Measurements from ENCODE around the gene ASB2.

DNA sequence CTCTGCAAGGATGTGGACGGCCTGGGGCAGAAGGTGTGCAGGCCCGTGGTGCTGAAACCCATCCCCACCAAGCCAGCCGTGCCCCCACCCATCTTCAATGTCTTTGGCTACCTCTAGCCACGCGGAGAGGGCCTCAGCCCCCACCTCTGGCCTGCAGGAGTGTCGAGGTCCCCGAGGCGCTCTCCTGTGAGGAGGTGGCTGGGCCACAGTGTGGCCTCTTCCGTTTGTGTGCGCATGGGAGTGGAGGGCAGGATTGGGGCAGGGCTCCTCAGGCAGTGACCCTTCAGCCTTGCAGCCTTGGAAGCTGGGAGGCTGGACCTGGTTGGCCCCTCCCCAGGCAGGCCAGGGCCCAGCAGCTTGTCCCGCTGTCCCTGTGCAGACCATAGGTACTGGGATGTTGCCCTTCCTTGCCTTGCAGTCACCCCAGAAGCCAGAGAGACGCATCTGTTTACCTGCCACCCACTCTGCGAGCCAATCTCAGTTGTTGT lies 47.3 kb downstream of the ASB2 start:
- no peak for TF ChIP-seq POLR2AphosphoS5 (IDR thresholded peaks at IDR 0.05; ENCODE audit: low read depth, low read length)
- no peak for TF ChIP-seq TAF1 (IDR thresholded peaks at IDR 0.05; ENCODE audit: borderline replicate concordance, insufficient read depth, low read length)
- TF ChIP-seq, protein P1, sequence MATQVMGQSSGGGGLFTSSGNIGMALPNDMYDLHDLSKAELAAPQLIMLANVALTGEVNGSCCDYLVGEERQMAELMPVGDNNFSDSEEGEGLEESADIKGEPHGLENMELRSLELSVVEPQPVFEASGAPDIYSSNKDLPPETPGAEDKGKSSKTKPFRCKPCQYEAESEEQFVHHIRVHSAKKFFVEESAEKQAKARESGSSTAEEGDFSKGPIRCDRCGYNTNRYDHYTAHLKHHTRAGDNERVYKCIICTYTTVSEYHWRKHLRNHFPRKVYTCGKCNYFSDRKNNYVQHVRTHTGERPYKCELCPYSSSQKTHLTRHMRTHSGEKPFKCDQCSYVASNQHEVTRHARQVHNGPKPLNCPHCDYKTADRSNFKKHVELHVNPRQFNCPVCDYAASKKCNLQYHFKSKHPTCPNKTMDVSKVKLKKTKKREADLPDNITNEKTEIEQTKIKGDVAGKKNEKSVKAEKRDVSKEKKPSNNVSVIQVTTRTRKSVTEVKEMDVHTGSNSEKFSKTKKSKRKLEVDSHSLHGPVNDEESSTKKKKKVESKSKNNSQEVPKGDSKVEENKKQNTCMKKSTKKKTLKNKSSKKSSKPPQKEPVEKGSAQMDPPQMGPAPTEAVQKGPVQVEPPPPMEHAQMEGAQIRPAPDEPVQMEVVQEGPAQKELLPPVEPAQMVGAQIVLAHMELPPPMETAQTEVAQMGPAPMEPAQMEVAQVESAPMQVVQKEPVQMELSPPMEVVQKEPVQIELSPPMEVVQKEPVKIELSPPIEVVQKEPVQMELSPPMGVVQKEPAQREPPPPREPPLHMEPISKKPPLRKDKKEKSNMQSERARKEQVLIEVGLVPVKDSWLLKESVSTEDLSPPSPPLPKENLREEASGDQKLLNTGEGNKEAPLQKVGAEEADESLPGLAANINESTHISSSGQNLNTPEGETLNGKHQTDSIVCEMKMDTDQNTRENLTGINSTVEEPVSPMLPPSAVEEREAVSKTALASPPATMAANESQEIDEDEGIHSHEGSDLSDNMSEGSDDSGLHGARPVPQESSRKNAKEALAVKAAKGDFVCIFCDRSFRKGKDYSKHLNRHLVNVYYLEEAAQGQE (IDR thresholded peaks at IDR 0.05; ENCODE audit: insufficient read depth in 1 of 2, low read depth in 2 of 2, low read length in 2 of 2), result no peak
- TF ChIP-seq SIN3A (IDR thresholded peaks at IDR 0.05; ENCODE audit: borderline replicate concordance, insufficient read depth, low read length), result no peak
- TF ChIP-seq FOXP2 (optimal IDR thresholded peaks at IDR 0.05; ENCODE audit: borderline replicate concordance, extremely low read depth, extremely low read length, insufficient read depth), result no peak

Measured in PFSK-1 (cell line).